ENCODE data around the gene CSAG2.
"Not testable (repeated sequence)": the region's sequence is repeated elsewhere in the genome, so short reads cannot be mapped to it uniquely, and the experiment has no call there.

CSAG2 gene

GRCh38 chrX:152709173-152709572, at the start of gene CSAG2:
TSS of gene CSAG2 (minus strand) at chrX:152709273. CDS start at chrX:152709112, 161 bp downstream.
- in situ Hi-C loops (cut with HindIII; ENCODE audit: low pct_ligation_motif_present, low sequenced_read_pairs); H3K27ac ChIP-seq; H3K27me3 ChIP-seq (replicated peaks); H3K36me3 ChIP-seq (replicated peaks); H3K4me3 ChIP-seq (ENCODE audit: low read depth, low read length); DNase-seq: not testable (repeated sequence)

- DNase-seq; H3K27ac ChIP-seq; H3K36me3 ChIP-seq (replicated peaks); H3K4me3 ChIP-seq (ENCODE audit: low read depth, low read length); in situ Hi-C loops (cut with HindIII; ENCODE audit: low pct_ligation_motif_present, low sequenced_read_pairs); H3K27me3 ChIP-seq (replicated peaks): not testable (repeated sequence)
Measured at GRCh38 chrX:152754871-152755270, 45.8 kb upstream of the CSAG2 start.

GRCh38 chrX:152753686-152754650, 44.9 kb upstream of the CSAG2 start, which contains the start of gene MAGEA2:
TSS of gene MAGEA2 (minus strand) at chrX:152753842. CDS start at chrX:152751363, 2,479 bp downstream.
- H3K4me3 ChIP-seq (ENCODE audit: low read depth, low read length); H3K27me3 ChIP-seq (replicated peaks); H3K27ac ChIP-seq; H3K36me3 ChIP-seq (replicated peaks); in situ Hi-C loops (cut with HindIII; ENCODE audit: low pct_ligation_motif_present, low sequenced_read_pairs); DNase-seq: not testable (repeated sequence)

GRCh38 chrX:152738560-152738959, 29.5 kb upstream of the CSAG2 start:
- H3K27me3 ChIP-seq (replicated peaks): no peaks in the 10 kb centered on the region
- no peak overlapping the region for H3K27ac ChIP-seq
- no peak for DNase-seq
- no peak overlapping the region for H3K4me3 ChIP-seq (ENCODE audit: low read depth, low read length)
- no peak for TF ChIP-seq CTCF (IDR thresholded peaks at IDR 0.05; ENCODE audit: low read depth, low read length, missing control alignments)
- in situ Hi-C loops (cut with HindIII; ENCODE audit: low pct_ligation_motif_present, low sequenced_read_pairs): no loop called here
- no peaks in the 10 kb centered on the region for H3K36me3 ChIP-seq (replicated peaks)

GRCh38 chrX:152736528-152736927, 27.5 kb upstream of the CSAG2 start:
- H3K27me3 ChIP-seq (replicated peaks); in situ Hi-C loops (cut with HindIII; ENCODE audit: low pct_ligation_motif_present, low sequenced_read_pairs); DNase-seq; H3K4me3 ChIP-seq (ENCODE audit: low read depth, low read length); H3K36me3 ChIP-seq (replicated peaks); H3K27ac ChIP-seq: not testable (repeated sequence)

- Histone ChIP-seq H3K36me3 (replicated peaks) (no peaks in the 10 kb centered on the region), H3K27me3 (replicated peaks) (no peaks in the 10 kb centered on the region), H3K4me3 (ENCODE audit: low read depth, low read length) (no peak overlapping the region), H3K27ac (no peak overlapping the region)
- TF ChIP-seq CTCF (IDR thresholded peaks at IDR 0.05; ENCODE audit: low read depth, low read length, missing control alignments): no peak
- in situ Hi-C loops (cut with HindIII; ENCODE audit: low pct_ligation_motif_present, low sequenced_read_pairs): no loop called here
- no peak for DNase-seq
Measured at GRCh38 chrX:152735860-152736511, 26.9 kb upstream of the CSAG2 start.

GRCh38 chrX:152735101-152735500, 26.0 kb upstream of the CSAG2 start:
- Histone ChIP-seq H3K27ac (no peak overlapping the region), H3K36me3 (replicated peaks) (no peaks in the 10 kb centered on the region), H3K27me3 (replicated peaks) (no peaks in the 10 kb centered on the region), H3K4me3 (ENCODE audit: low read depth, low read length) (no peak overlapping the region)
- no peak for DNase-seq
- no peak for TF ChIP-seq CTCF (IDR thresholded peaks at IDR 0.05; ENCODE audit: low read depth, low read length, missing control alignments)
- in situ Hi-C loops (cut with HindIII; ENCODE audit: low pct_ligation_motif_present, low sequenced_read_pairs): no loop called here

- in situ Hi-C loops (cut with HindIII; ENCODE audit: low pct_ligation_motif_present, low sequenced_read_pairs); H3K4me3 ChIP-seq (ENCODE audit: low read depth, low read length); H3K27me3 ChIP-seq (replicated peaks); DNase-seq; H3K36me3 ChIP-seq (replicated peaks); H3K27ac ChIP-seq: not testable (repeated sequence)
Measured at GRCh38 chrX:152734143-152734858, 25.2 kb upstream of the CSAG2 start.
